AG04450 (cell line): ENCODE measurements around the gene PHF12. TPM values are rescaled to one million over a fixed set of nuclear protein-coding genes. Genes with fewer than 3 reads are reported as not detected.

ENCODE experiments used
- CTCF ChIA-PET: fragments of 300-600, 350-600 bp; formaldehyde crosslinking; extraction: SDS; loops from one replicate; lab custom pipeline; 2022; ENCODE audit warnings: antibody characterized with exemption, inconsistent platforms; lab: Charles Lee
- POLR2A ChIA-PET: fragments of 350-600 bp; formaldehyde crosslinking; extraction: SDS; loops from one replicate; lab custom pipeline; 2021; ENCODE audit warnings: antibody characterized with exemption, inconsistent platforms; lab: Yijun Ruan, JAX
- DNase-seq: peaks from one replicate; pipeline ENCODE4 v3.0.0-alpha.2; 2011; ENCODE audit warnings: low read depth, low spot score
- H3K27ac ChIP-seq: one replicate; pipeline ENCODE4 v1.5.1; 2012; ENCODE audit warnings: low read depth, low read length, control low read depth
- H3K27me3 ChIP-seq: one replicate; pipeline ENCODE4 v1.6.0; 2012; ENCODE audit warnings: low read length; ENCODE audit not compliant: control insufficient read depth, insufficient read depth
- H3K4me3 ChIP-seq: 2 replicates; pipeline ENCODE4 v1.5.1; 2011; ENCODE audit warnings: mild to moderate bottlenecking, low read depth, low read length, control low read depth
- H3K9me3 ChIP-seq: 2 replicates; pipeline ENCODE4 v1.5.1; 2012; ENCODE audit warnings: low read length; ENCODE audit not compliant: control insufficient read depth, insufficient read depth
- CTCF ChIP-seq: IDR thresholded peaks from 2 replicates; pipeline ENCODE4 v1.5.1; 2011; ENCODE audit warnings: low read depth, low read length, control low read depth, inconsistent platforms
- polyA plus RNA-seq: library from polyadenylated mRNA; depleted of rRNA; stranded (reverse); fragments of >200 nt; gene quantifications from 2 replicates; pipeline ENCODE4 v1.2.3, GENCODE V29; 2011

PHF12 gene
- polyA plus RNA-seq, 1 experiment: 13.6 TPM

- Histone ChIP-seq H3K9me3 (no peaks in the 10 kb centered on the region), H3K27me3 (peaks cover 64% of the 10 kb centered on the region), H3K4me3 (no peak overlapping the region), H3K27ac (no peak overlapping the region)
- TF ChIP-seq CTCF: no peak
- ChIA-PET CTCF (interaction anchor here (1.5 to 2.1 kb wide), 2 partner anchors 18 to 133 kb away, joined by 4 to 6 read pairs; no protein-coding TSS in a partner anchor), POLR2A (no interaction called here)
- no peak for DNase-seq
Observed at GRCh38 chr17:28983286-28984230, 32.2 kb upstream of the PHF12 start.

GRCh38 chr17:28982131-28982793 lies 30.9 kb upstream of the PHF12 start:
- H3K27ac ChIP-seq: no peak overlapping the region
- ChIA-PET POLR2A (interaction anchor here (0.9 kb wide), 1 partner anchor 17 kb away, joined by 3 read pairs; no protein-coding TSS in a partner anchor), CTCF (interaction anchor here (1.5 kb wide), 1 partner anchor 135 kb away, joined by 4 read pairs; no protein-coding TSS in a partner anchor)
- no peak for DNase-seq
- no peak overlapping the region for H3K4me3 ChIP-seq
- TF ChIP-seq CTCF: no peak
- H3K9me3 ChIP-seq: no peaks in the 10 kb centered on the region
- peaks cover 68% of the 10 kb centered on the region for H3K27me3 ChIP-seq

GRCh38 chr17:28978356-28978964 lies 27.1 kb upstream of the PHF12 start:
- Histone ChIP-seq H3K27ac (no peak overlapping the region), H3K27me3 (peaks cover 66% of the 10 kb centered on the region)
- no peak for TF ChIP-seq CTCF

GRCh38 chr17:28977659-28978355 lies 26.5 kb upstream of the PHF12 start:
- DNase-seq: no peak
- Histone ChIP-seq H3K27me3 (peaks cover 67% of the 10 kb centered on the region), H3K27ac (no peak overlapping the region), H3K9me3 (no peaks in the 10 kb centered on the region; the same call in 1 of the 2 replicates), H3K4me3 (no peak overlapping the region)
- ChIA-PET CTCF (no interaction called here), POLR2A (no interaction called here)
- no peak for TF ChIP-seq CTCF

More at GRCh38 chr17:28978356-28978964, 27.1 kb upstream of the PHF12 start:
- no peak overlapping the region for H3K4me3 ChIP-seq
- ChIA-PET POLR2A (interaction anchor here (0.5 kb wide), 1 partner anchor 145 kb away, joined by 3 read pairs; no protein-coding TSS in a partner anchor), CTCF (interaction anchor here (0.6 kb wide), 1 partner anchor 227 kb away, joined by 3 read pairs; no protein-coding TSS in a partner anchor)
- no peaks in the 10 kb centered on the region; the same call in 1 of the 2 replicates for H3K9me3 ChIP-seq
- no peak for DNase-seq
